Superior temporal gyrus (tissue), 1 donor: ENCODE results near the gene NDUFS8.
"Not testable (repeated sequence)": the region's sequence is repeated elsewhere in the genome, so short reads cannot be mapped to it uniquely, and the experiment has no call there.

ENCODE experiments used
- DNase-seq: peaks from one replicate; pipeline ENCODE4 v3.0.0-alpha.2; 2016; ENCODE audit errors: extremely low spot score

Gene NDUFS8

GRCh38 chr11:68030318-68031143 is at the start of gene NDUFS8:
Gene NDUFS8 (plus strand): TSS chr11:68030681. CDS start chr11:68032152, 1,471 bp downstream.
- peak; percentile 100 for DNase-seq

- not testable (repeated sequence) for DNase-seq
Observed at GRCh38 chr11:67981226-67981625, 49.3 kb upstream of the NDUFS8 start.

DNA sequence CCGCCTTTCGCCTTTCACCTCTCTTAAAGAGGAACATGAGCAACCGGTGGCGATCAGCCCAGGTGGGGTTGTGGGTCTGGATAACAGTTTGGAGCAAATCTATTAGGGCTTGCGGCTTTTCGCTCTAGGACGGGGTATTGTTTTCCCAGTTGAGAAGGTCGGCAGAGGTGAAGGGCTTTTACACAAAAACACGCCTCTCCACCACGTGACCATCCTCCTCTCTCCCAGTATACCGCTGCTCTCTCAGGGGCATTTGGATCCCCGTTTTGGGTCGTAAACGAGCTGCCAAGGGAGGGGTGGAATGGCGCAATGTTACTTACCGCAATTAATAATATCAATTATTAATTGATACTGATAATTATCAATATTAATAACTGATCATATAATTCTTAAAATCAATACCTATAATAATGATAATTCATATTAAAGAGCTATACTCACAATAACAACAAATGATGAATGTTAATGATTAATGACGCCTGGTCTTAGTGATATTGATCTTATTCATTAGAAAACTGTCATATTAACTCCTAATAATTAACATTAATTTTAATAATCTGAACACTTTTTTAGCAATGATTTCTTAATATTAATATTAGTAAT is 48.1 kb upstream of the NDUFS8 start:
- not testable (repeated sequence) for DNase-seq

DNA sequence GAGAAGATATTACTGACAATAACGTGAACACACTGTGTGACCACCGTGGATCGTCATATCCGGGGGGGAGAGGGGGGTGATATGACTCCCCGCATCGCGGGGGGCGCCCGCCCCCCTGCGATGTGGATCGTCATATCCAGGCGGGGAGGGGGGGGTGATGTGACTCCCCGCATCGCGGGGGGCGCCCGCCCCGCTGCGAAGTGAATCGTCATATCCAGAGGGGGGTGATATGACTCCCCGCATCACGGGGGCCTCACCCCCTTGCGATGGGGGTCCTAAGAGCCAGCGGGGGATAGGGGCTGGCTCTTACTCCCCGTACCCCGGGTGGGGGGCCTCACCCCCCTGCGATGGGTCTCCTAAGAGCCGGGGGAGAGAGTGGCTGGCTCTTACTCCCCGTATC is 46.5 kb upstream of the NDUFS8 start:
- no peak for DNase-seq

GRCh38 chr11:67985302-67985701 is 45.2 kb upstream of the NDUFS8 start:
- DNase-seq, result not testable (repeated sequence)

DNA sequence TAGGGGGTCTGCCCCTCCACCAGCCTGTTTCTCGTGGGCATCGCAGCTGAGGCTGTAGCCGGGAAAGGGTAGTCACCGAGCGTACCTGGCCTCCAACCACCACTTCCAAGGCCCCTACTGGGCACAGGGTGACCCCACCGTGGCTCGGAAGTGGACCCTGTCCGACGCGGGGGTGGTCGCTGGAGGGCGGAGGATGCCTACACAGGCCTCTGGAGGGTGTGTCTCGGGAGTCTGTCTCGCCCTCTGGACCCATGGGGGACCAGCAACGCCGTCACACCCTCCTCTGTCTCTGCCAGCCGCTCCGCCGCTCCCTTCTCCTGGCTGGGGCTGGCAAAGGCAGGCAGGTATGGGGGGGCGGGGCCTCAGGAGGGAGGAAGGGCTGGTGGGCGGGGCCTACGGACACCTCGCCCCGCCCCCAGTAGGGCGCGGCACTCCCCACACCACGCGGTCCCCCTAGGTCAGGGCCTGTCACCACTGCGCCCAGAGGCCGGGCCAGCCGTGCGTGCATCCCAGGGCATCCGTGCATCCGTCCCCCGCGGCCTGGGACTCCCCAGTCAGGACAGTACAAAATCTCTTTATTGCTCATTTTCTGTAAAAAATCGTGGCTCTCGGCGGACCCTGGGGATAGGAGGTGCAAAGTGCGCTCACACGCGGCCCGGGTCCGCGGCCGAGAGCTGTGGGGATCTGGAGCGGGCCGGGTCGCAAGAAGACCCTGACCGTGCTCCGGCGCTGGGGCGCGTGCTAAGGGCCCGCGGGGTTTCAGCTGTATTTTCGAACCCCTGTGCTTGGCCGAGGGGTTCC is 39.7 kb upstream of the NDUFS8 start:
- not testable (repeated sequence) for DNase-seq

DNA sequence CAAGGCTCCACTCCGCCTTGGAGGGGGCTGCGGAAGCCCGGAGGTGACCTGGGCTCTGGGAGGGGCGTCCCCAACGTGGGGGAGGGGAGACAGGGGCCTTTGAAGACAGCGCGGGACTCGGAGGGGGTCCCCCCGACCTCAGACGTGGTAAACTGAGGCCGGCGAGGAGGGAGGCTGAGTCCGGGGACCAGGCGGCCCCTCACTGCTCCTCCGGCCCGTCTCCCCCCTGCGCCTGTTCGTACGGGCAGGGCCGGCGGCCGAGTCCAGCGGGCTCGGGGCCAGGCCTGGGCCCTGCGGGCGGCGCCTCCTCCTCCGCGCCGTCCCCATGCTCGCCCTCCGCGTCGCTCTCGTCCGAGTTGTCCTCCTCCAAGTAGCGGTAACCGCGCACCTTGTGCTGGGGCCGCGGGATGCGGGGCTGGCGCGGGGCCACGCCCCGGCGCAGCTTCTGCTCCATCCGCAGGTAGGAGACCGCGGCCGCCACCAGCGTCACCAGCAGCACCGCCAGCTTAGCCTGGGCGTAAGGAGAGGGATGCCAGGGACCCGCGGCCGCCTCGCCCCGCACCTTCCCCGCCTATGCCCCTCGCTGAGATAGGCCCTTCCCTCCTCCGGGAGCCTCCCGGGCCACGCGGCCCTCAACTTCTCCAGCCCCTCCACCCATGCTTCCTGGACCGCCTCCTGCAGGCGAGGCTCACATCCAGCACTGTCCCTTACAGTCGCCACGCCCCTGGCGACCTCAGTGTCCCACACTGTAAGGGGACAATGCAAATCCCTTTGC is 38.9 kb upstream of the NDUFS8 start:
- DNase-seq, result not testable (repeated sequence)

GRCh38 chr11:67993821-67994220 is 36.7 kb upstream of the NDUFS8 start:
- DNase-seq, result peak; percentile 13

GRCh38 chr11:67994387-67994786 is 36.1 kb upstream of the NDUFS8 start:
- DNase-seq, result not testable (repeated sequence)

DNA sequence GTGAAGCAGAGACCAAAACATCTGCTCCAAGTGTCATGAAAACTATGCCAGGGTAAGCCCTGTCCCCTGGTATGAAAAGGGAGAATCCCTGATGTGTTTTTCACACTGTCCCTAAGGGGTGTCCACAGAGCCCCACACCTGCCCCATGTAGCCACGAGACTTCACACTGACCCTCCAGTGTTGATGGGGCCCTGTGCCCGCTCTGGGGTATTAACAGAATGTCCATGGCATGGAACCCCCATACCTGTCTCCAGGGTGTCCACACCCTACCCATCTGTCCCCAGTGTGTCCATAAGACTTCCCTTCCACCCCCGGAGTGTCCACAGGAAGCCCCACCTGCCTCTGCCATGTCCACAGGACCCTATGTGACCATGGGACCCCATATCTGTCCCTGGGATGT is 35.4 kb upstream of the NDUFS8 start:
- DNase-seq, result not testable (repeated sequence)

DNA sequence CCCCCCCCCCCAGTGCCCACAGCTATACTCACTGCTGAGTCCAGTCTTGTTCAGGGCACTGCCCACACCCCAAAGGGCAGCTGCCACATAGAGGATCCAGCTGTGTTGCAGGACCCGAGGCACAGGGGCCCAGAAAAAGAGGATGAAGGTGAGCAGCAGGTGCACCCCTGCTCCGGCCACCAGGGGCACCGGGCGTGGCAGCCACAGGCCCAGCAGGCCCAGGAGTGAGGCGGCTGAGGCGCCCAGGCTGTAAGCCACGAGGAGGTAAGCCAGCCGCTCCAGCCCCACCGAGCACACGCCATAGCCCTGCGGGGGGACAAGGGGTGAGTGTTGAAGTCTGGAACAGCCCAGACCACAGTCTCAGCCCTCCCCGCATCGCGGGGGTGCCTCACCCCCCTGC is 34.9 kb upstream of the NDUFS8 start:
- DNase-seq, result not testable (repeated sequence)

GRCh38 chr11:67996051-67996450 is 34.4 kb upstream of the NDUFS8 start:
- DNase-seq, result no peak

- no peak for DNase-seq
Observed at GRCh38 chr11:67996622-67997474, 33.6 kb upstream of the NDUFS8 start.

GRCh38 chr11:67997475-67997921 is 33.0 kb upstream of the NDUFS8 start:
- DNase-seq, result no peak

DNA sequence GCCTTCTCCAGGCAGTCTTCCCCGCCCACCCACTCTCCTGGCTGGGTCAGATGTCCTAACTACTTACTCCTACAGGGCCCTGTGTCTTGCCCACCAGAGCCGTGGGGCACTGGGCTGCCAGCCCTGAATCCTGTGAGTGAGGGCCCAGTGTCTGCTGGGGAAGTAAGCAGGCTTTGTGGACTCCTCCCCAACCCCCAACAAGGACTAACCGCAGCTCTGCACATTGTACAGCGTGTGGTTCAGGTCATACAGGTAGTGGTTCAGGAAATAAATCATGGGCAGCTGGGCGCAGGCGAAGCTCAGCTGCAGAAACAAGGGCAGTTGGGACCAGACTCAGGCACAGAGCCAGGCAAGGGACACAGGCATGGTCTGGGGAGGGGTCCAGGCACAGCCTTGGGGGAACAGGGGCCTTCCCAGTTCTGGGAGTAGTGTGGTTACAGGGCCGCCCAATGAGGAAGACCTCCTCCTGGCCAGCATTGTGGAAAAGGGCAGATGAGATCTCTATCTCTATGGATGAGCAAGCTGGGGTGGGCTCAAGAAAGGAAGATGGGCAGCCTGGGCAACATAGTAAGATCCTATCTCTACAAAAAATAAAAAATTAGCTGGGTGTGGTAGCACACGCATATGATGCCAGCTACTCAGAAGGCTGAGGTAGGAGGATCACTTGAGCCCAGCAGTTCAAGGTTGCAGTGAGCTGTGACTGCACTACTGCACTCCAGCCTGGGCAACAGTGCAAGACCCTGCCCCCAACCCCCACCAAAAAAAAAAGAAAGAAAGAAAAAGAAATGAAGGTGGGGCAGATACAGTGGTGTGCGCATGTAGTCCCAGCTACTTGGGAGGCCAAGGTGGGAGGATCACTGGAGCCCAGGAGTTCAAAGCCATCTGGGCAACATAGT is 32.1 kb upstream of the NDUFS8 start:
- no peak for DNase-seq

GRCh38 chr11:67999201-67999629 is 31.3 kb upstream of the NDUFS8 start:
- DNase-seq, result no peak

DNA sequence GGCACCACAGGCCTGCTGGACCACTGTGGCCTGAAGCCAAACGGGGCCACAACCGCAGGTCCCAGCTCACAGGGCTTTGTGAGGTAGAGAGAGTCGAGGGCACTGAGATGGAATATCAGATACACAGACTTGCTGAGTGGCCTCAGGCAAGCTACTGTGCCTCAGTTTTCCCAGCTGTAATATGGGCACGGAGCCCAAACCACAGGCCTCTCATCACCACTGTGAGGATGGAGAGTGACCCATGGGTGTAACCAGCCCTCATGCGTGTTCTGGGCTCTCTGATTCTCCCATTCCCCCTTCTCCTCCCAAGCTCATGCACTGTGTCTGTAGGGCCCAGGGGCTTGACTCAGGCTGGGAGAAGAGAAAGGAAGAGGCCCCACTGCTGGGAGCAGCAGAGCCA is 30.8 kb upstream of the NDUFS8 start:
- DNase-seq, result no peak

DNA sequence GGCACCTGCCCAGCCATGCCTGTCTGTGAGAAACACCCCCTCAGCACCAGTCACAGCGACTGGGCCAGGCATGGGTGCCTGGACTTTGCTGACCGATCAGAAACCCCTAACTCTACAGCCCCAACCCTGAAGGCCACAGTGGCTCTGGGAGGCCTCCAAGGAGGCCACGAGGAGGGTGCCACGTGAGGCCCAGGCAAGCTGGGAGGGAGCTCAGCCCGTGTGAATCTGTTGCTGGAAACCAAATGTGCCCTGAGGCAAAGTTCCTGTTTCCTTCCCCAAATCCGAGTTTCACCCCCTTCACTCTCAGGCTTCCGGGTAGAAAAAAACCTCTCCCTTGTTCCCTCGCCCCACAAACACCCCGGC is 27.9 kb upstream of the NDUFS8 start:
- no peak for DNase-seq
